Pancreas (tissue), 10 donors: ENCODE measurements around the gene LIG3. TPM values are rescaled to one million over a fixed set of nuclear protein-coding genes. Genes with fewer than 3 reads are reported as not detected.

Experiments used
- ATAC-seq, 4 donors: fragments of 200-7000 bp; cut with Tn5 transposase; one replicate each; pipeline versions ENCODE4 v1.8.0 to v1.9.1; 2020; ENCODE audit warnings: mild to moderate bottlenecking in 4 of 4, moderate library complexity in 4 of 4
- DNase-seq, 6 donors: peaks; one replicate each; pipeline ENCODE4 v3.0.0-alpha.2; 2020
- FAIRE-seq: peaks from 2 replicates; lab custom pipeline; 2012; peaks lifted over from hg19 to GRCh38; lab: Jason Lieb, UNC
- H3K27ac ChIP-seq, 4 donors: fragments of 200-600 bp; sonication (generic); 1 replicate in 3 of 4; 2 replicates in 1 of 4; pipeline versions ENCODE4 v1.5.0 to v1.8.0; 2020
- H3K27me3 ChIP-seq, 4 donors: fragments of 200-600 bp; one replicate each; pipeline ENCODE4 v1.8.0; 2021
- H3K36me3 ChIP-seq, 3 donors: fragments of 200-600 bp; sonication (generic) in 1 of 3; one replicate each; pipeline versions ENCODE4 v1.5.0 to v1.8.0; 2020 to 2021
- H3K4me1 ChIP-seq, 3 donors: fragments of 200-600 bp; one replicate each; pipeline ENCODE4 v1.8.0; 2021
- H3K4me3 ChIP-seq, 4 donors: fragments of 200-600 bp; sonication (generic) in 2 of 4; one replicate each; pipeline versions ENCODE4 v1.5.0 to v1.8.0; 2020 to 2021
- H3K9me3 ChIP-seq, 4 donors: fragments of 200-600 bp; one replicate each; pipeline ENCODE4 v1.8.0; 2021
- WGBS, 2 donors: extraction: QIAGEN DNeasy Blood & Tissue Kit; methylation state at CpG; one replicate each; pipeline ENCODE4 v1.1.7; 2013; 5-methylcytosine and 5-hydroxymethylcytosine counted together
- intact Hi-C, 3 donors: fragments of 100-400 bp; cut with DNase I; formaldehyde crosslinking; loops; one replicate each; pipeline versions ENCODE4 v1.11.1 to v1.14.2; 2022
- polyA plus RNA-seq, 2 donors: library from polyadenylated mRNA; stranded (reverse); fragments of 200-250 nt; gene quantifications; one replicate each; pipeline ENCODE4 v1.2.3, GENCODE V29; 2013
- total RNA-seq, 6 donors: library from RNA; stranded (reverse); fragmentation: NEBNext Ultra II Directional in 4 of 6; extraction: Animal tissue kit (Norgen Biotek cat#: 25700) in 4 of 6; gene quantifications; one replicate each; pipeline versions ENCODE4 v1.2.1 to v1.2.4, GENCODE V29; 2021 to 2023
- TF ChIP-seq, protein P1 (sequence below), 4 donors: fragments of 200-600 bp; sonication (generic) in 3 of 4; IDR thresholded peaks; one replicate each; pipeline versions ENCODE4 v1.5.0 to v1.8.0; 2021; ENCODE audit warnings: antibody characterized with exemption in 4 of 4
- donor health status: healthy with polysubstance abuse.
- donor health status: DM: no; HTN: no; CAD: no; lungs with moderate emphysema.
- donor health status: DM: no; HTN: no; CAD: no.
- donor health status: control.
- donor health status: control.
- donor health status: Bipolar disorder and iron deficiency.
- donor health status: DM: yes; HTN: yes; CAD: no.
- donor health status: DM: no; HTN: no; CAD: no.
- donor health status: DM: no; HTN: no; CAD: no.
- donor health status: DM: yes; HTN: yes; CAD: no.

Gene LIG3
- total and polyA plus RNA-seq, 8 donors: 6.4 to 22.2 (median 16.9) TPM

DNA sequence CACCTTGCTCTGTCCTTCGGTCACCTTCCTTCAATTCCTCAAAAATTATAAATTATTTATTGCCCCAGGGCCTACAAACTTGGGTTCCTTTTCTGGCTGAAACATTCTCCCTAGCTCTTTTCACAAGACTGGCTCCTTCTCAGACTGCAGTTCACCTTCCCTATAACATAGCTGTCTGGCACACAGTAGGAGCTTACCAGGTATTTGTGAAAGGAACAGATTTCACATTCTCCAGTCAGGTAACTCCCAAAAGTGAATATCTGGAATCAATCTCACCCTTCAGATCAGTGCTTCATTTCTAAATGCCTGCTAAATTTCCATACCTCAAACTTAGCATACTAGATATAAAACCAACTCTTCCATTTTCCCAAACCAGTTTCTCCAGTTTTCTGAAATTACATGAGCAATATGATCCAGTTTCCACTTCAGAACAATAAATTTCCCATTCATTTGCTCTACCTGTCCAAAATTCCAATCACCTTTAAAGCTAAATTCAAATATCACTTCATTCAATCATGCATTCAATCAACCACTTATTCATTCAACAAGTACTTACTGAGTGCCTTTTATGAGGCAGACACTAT lies 77.1 kb downstream of the LIG3 start:
- 94 to 96% methylated on average over 1 of the region's 1 CpG for WGBS, 2 donors

More for the DNA sequence above, 77.1 kb downstream of the LIG3 start:
- no peaks in the 10 kb centered on the region for H3K9me3 ChIP-seq
- no peaks in the 10 kb centered on the region for H3K27me3 ChIP-seq
- H3K36me3 ChIP-seq: no peaks in the 10 kb centered on the region
- intact Hi-C loops: no loop called here
- no peak overlapping the region for H3K27ac ChIP-seq
- TF ChIP-seq, protein P1, sequence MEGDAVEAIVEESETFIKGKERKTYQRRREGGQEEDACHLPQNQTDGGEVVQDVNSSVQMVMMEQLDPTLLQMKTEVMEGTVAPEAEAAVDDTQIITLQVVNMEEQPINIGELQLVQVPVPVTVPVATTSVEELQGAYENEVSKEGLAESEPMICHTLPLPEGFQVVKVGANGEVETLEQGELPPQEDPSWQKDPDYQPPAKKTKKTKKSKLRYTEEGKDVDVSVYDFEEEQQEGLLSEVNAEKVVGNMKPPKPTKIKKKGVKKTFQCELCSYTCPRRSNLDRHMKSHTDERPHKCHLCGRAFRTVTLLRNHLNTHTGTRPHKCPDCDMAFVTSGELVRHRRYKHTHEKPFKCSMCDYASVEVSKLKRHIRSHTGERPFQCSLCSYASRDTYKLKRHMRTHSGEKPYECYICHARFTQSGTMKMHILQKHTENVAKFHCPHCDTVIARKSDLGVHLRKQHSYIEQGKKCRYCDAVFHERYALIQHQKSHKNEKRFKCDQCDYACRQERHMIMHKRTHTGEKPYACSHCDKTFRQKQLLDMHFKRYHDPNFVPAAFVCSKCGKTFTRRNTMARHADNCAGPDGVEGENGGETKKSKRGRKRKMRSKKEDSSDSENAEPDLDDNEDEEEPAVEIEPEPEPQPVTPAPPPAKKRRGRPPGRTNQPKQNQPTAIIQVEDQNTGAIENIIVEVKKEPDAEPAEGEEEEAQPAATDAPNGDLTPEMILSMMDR (IDR thresholded peaks at IDR 0.05): no peak
- H3K4me3 ChIP-seq: no peak overlapping the region
- DNase-seq (no peak), ATAC-seq (no peak), FAIRE-seq (no peak)
- H3K4me1 ChIP-seq: peaks cover 4 to 9% (median 4%) of the 10 kb centered on the region in 3 donors

Other genes starting within 250 kb of the LIG3 start
- gene CCT6B, start 19.1 kb upstream of the LIG3 start, total RNA-seq: 1 to 10 TPM in 5 of 6 donors, under 1 TPM in 1; 0.69 to 4.0 (median 1.3) TPM
- gene CCT6B, start 19.1 kb upstream of the LIG3 start, polyA plus RNA-seq: 1 to 10 TPM in 1 of 2 donors, under 1 TPM in 1; 0.68 to 2.5 TPM
- 1 to 10 TPM; 3.8 to 9.7 (median 5.7) TPM for gene ZNF830, start 19.0 kb upstream of the LIG3 start, total RNA-seq
- gene ZNF830, start 19.0 kb upstream of the LIG3 start, polyA plus RNA-seq: 1 to 10 TPM; 4.0 to 9.3 TPM
- gene RFFL, start 83.2 kb downstream of the LIG3 start, total RNA-seq: 10 to 100 TPM; 12.9 to 24.4 (median 17.4) TPM
- gene RFFL, start 83.2 kb downstream of the LIG3 start, polyA plus RNA-seq: 1 to 10 TPM; 3.6 to 5.9 TPM
- gene RAD51D, start 139.3 kb downstream of the LIG3 start, total RNA-seq: 1 to 10 TPM; 4.4 to 9.4 (median 5.8) TPM
- 1 to 10 TPM; 4.3 to 4.9 TPM for gene RAD51D, start 139.3 kb downstream of the LIG3 start, polyA plus RNA-seq
- not detected for gene FNDC8, start 141.1 kb downstream of the LIG3 start, total RNA-seq
- gene FNDC8, start 141.1 kb downstream of the LIG3 start, polyA plus RNA-seq: not detected
- 10 to 100 TPM; 10.6 to 32.2 (median 16.9) TPM for gene NLE1, start 161.8 kb downstream of the LIG3 start, total RNA-seq
- 1 to 10 TPM; 6.4 to 7.6 TPM for gene NLE1, start 161.8 kb downstream of the LIG3 start, polyA plus RNA-seq
- gene UNC45B, start 167.3 kb downstream of the LIG3 start, total RNA-seq: under 1 TPM in 2 of 6 donors, not detected in 4; 0.04 to 0.06 TPM
- gene UNC45B, start 167.3 kb downstream of the LIG3 start, polyA plus RNA-seq: under 1 TPM in 1 of 2 donors, not detected in 1; 0.02 TPM
- gene SLC35G3, start 213.9 kb downstream of the LIG3 start, total RNA-seq: not detected
- gene SLC35G3, start 213.9 kb downstream of the LIG3 start, polyA plus RNA-seq: not detected